K562 (cell line): ENCODE results near the gene CDK9. TPM values are rescaled to one million over a fixed set of nuclear protein-coding genes. Genes with fewer than 3 reads are reported as not detected.

Experiments used
- CBFA2T2 ChIP-seq: fragments of 450-650 bp; conservative IDR thresholded peaks from 2 replicates; pipeline ENCODE4 v1.6.1; 2017; ENCODE audit warnings: mild to moderate bottlenecking
- CHD1 ChIP-seq: fragments of 200-600 bp; sonication (generic); IDR thresholded peaks from one replicate; pipeline ENCODE4 v1.6.1; 2012; ENCODE audit warnings: mild to moderate bottlenecking, moderate library complexity, low read length, inconsistent platforms
- DACH1 ChIP-seq: fragments of 450-650 bp; IDR thresholded peaks from 2 replicates; pipeline ENCODE4 v1.6.1; 2018; ENCODE audit not compliant: partially characterized antibody
- DIDO1 ChIP-seq: fragments of 450-650 bp; IDR thresholded peaks from 2 replicates; pipeline ENCODE4 v1.6.1; 2016; ENCODE audit warnings: low read depth, missing biosample characterization, missing genetic modification characterization
- E4F1 ChIP-seq: fragments of 250-450 bp; sonication (Bioruptor Pico); IDR thresholded peaks from 2 replicates; pipeline ENCODE4 v1.5.0; 2021; ENCODE audit warnings: mild to moderate bottlenecking, borderline replicate concordance
- FOSL1 ChIP-seq: fragments of 200-800 bp; sonication (Bioruptor generic); conservative IDR thresholded peaks from 2 replicates; pipeline ENCODE4 v1.6.1; 2016; ENCODE audit warnings: missing genetic modification characterization, missing compliant biosample characterization
- HDAC8 ChIP-seq: fragments of 450-650 bp; IDR thresholded peaks from 2 replicates; pipeline ENCODE4 v1.6.1; 2016; ENCODE audit warnings: mild to moderate bottlenecking, missing genetic modification characterization, moderate library complexity, missing compliant biosample characterization
- JUNB ChIP-seq: fragments of 450-650 bp; formaldehyde crosslinking; conservative IDR thresholded peaks from 2 replicates; pipeline ENCODE4 v1.4.0; 2020; ENCODE audit warnings: mild to moderate bottlenecking
- KDM2B ChIP-seq: fragments of 250-450 bp; sonication (Bioruptor Pico); IDR thresholded peaks from 2 replicates; pipeline ENCODE4 v1.8.0; 2021; ENCODE audit warnings: mild to moderate bottlenecking, moderate library complexity
- KLF6 ChIP-seq: fragments of 250-450 bp; sonication (Bioruptor Pico); IDR thresholded peaks from 2 replicates; pipeline ENCODE4 v1.4.0; 2020; ENCODE audit warnings: mild to moderate bottlenecking, moderate library complexity, borderline replicate concordance
- MAFK ChIP-seq: IDR thresholded peaks from 2 replicates; pipeline ENCODE4 v1.6.1; 2011; ENCODE audit warnings: low read length, improper control_type of control experiment
- MEF2D ChIP-seq: conservative IDR thresholded peaks from 2 replicates; pipeline ENCODE4 v1.6.1; 2016; ENCODE audit warnings: low read depth, missing genetic modification characterization, missing compliant biosample characterization
- MLLT1 ChIP-seq, 2 experiments: fragments of 450-650 bp; IDR thresholded peaks; 2 replicates each; pipeline ENCODE4 v1.6.1; 2016
- NBN ChIP-seq: fragments of 450-650 bp; IDR thresholded peaks from 2 replicates; pipeline ENCODE4 v1.6.1; 2016; ENCODE audit warnings: low read depth, mild to moderate bottlenecking
- NUFIP1 ChIP-seq: fragments of 450-650 bp; IDR thresholded peaks from 2 replicates; pipeline ENCODE4 v1.6.1; 2018; ENCODE audit not compliant: partially characterized antibody
- PYGO2 ChIP-seq: fragments of 450-650 bp; IDR thresholded peaks from 2 replicates; pipeline ENCODE4 v1.6.1; 2016; ENCODE audit warnings: mild to moderate bottlenecking, missing genetic modification characterization, moderate library complexity, missing compliant biosample characterization
- RBM17 ChIP-seq: fragments of 200-400 bp; formaldehyde crosslinking; IDR thresholded peaks from 2 replicates; pipeline ENCODE4 v1.6.1; 2017; ENCODE audit warnings: low read depth, mild to moderate bottlenecking, low read length, borderline replicate concordance
- SAFB2 ChIP-seq: fragments of 200-400 bp; formaldehyde crosslinking; IDR thresholded peaks from 2 replicates; pipeline ENCODE4 v1.6.1; 2018; ENCODE audit warnings: borderline replicate concordance, low read length, low read depth, moderate library complexity; ENCODE audit not compliant: severe bottlenecking
- TEAD1 ChIP-seq, 2 experiments: fragments of 450-650 bp in 1 of 2; sonication (generic) in 1 of 2; formaldehyde crosslinking; IDR thresholded peaks; 2 replicates each; pipeline versions ENCODE4 v1.4.0 to v1.8.0; 2020 to 2022; ENCODE audit warnings: mild to moderate bottlenecking in 2 of 2, missing genetic modification reagents in 1 of 2
- ZNF79 ChIP-seq: fragments of 250-450 bp; sonication (Bioruptor Pico); IDR thresholded peaks from 2 replicates; pipeline ENCODE4 v1.4.0; 2020; ENCODE audit warnings: low read depth, mild to moderate bottlenecking, moderate library complexity
- ZSCAN29 ChIP-seq: fragments of 450-650 bp; IDR thresholded peaks from 2 replicates; pipeline ENCODE4 v1.6.1; 2017
- polyA plus RNA-seq, 8 experiments: library from polyadenylated mRNA; depleted of rRNA in 4 of 8; stranded (reverse) in 5 of 8; unstranded in 3 of 8; fragments of >200 nt; fragmentation: Nextera tagmentation in 2 of 8; fragmentation: Illumina TruSeq in 1 of 8; extraction: Ambion mirVana in 2 of 8; extraction: Trizol in 1 of 8; gene quantifications; 2 replicates each; pipeline versions ENCODE4 v1.2.1 to v1.2.3, GENCODE V29; 2011 to 2014; ENCODE audit warnings: inconsistent platforms in 1 of 8, missing spikeins in 1 of 8
- total RNA-seq, 7 experiments: library from RNA; depleted of rRNA in 6 of 7; stranded (reverse); fragments of >200 nt in 6 of 7; fragmentation: Illumina TruSeq in 2 of 7; extraction: Trizol in 2 of 7; gene quantifications; 2 replicates each; pipeline versions ENCODE4 v1.2.1 to v1.2.3, GENCODE V29; 2011 to 2021; ENCODE audit warnings: low replicate concordance in 1 of 7
- TF ChIP-seq, protein P1 (sequence below): fragments of 450-650 bp; IDR thresholded peaks from 2 replicates; pipeline ENCODE4 v1.6.1; 2016; ENCODE audit warnings: missing biosample characterization, missing genetic modification characterization
- TF ChIP-seq, protein P2 (sequence below): fragments of 200-800 bp; sonication (Bioruptor generic); IDR thresholded peaks from 2 replicates; pipeline ENCODE4 v1.6.1; 2017; ENCODE audit warnings: missing genetic modification characterization, missing compliant biosample characterization

The CDK9 gene
- total and polyA plus RNA-seq, 9 of the 15 experiments (the other 6 are each of a cell fraction or from before 2014, with no cell fraction given) = 4.2 to 78.6 (median 33.0) TPM

DNA sequence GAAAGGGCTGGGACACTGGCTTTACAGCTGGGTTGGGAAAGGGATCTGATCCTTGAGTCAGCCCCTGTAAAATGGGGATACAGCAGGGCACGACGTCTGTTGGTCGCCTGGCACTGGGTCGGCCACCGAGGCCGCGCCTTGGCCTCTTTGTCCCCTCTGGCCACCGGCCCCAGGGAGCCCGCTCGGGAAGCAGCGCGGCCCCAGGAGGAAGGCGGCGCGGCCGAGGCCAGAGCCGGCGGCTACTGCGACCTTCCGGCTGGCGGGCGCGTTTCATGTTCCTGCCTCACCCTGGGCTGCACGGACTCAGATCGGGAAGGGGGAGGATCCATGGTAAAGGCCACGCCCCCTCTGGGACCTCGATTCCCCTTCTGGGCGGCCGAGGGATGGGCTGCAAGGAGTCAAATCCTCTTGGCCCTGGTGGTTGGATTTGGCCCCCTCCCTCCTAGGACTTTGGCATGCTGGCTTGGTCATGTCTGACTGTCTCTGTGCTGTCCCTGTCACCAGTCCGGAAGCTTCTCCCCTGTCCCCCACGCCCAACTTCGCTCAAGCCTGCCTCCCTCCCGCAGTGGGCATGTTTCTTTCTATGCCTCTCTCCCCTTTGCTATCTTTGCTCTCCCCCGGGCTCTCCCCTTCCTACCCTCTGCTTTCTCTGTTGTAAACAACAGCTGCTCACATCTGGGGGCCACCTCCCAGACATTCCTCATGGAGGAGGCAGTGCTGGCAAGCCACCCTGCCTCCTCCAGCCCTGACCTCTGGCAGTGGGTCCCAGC lies 42.6 kb downstream of the CDK9 start (continued):
- TF ChIP-seq MAFK (no peak), KDM2B (0 out of 2 replicates have a peak, but pooled peaks have one; percentile 16), ZNF79 (CRISPR knock-in tag) (no peak), PYGO2 (tag) (peak; percentile 41; the same call in 1 of the 2 replicates), HDAC8 (tag) (no peak), JUNB (CRISPR knock-in tag) (no peak), FOSL1 (no peak), ZSCAN29 (no peak), CHD1 (no peak), KLF6 (peak; percentile 63; the same call in 1 of the 2 replicates), DIDO1 (tag) (no peak), E4F1 (CRISPR knock-in tag) (no peak), SAFB2 (no peak), TEAD1 (CRISPR knock-in tag; IDR thresholded peaks at IDR 0.05) (peak in 1 of 2 experiments; percentile 13; a peak in 1 of 4 replicates), NUFIP1 (no peak), MLLT1 (IDR thresholded peaks at IDR 0.05) (peak in 1 of 2 experiments; percentile 22; a peak in 2 of 4 replicates), MEF2D (tag) (no peak; the same call in 1 of the 2 replicates), DACH1 (no peak), RBM17 (no peak), NBN (no peak), CBFA2T2 (no peak; the same call in 1 of the 2 replicates)
- TF ChIP-seq, protein P1, sequence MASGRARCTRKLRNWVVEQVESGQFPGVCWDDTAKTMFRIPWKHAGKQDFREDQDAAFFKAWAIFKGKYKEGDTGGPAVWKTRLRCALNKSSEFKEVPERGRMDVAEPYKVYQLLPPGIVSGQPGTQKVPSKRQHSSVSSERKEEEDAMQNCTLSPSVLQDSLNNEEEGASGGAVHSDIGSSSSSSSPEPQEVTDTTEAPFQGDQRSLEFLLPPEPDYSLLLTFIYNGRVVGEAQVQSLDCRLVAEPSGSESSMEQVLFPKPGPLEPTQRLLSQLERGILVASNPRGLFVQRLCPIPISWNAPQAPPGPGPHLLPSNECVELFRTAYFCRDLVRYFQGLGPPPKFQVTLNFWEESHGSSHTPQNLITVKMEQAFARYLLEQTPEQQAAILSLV = no peak
- TF ChIP-seq, protein P2, sequence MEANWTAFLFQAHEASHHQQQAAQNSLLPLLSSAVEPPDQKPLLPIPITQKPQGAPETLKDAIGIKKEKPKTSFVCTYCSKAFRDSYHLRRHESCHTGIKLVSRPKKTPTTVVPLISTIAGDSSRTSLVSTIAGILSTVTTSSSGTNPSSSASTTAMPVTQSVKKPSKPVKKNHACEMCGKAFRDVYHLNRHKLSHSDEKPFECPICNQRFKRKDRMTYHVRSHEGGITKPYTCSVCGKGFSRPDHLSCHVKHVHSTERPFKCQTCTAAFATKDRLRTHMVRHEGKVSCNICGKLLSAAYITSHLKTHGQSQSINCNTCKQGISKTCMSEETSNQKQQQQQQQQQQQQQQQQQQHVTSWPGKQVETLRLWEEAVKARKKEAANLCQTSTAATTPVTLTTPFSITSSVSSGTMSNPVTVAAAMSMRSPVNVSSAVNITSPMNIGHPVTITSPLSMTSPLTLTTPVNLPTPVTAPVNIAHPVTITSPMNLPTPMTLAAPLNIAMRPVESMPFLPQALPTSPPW (CRISPR knock-in tag) = peak; percentile 80
